ENCODE results near the gene DAPK1.

The DAPK1 gene

GRCh38 chr9:87698069-87698809, 200.6 kb downstream of the DAPK1 start:
- DNase-seq = no peak

GRCh38 chr9:87699835-87700234, 202.2 kb downstream of the DAPK1 start:
- no peak for DNase-seq

GRCh38 chr9:87701491-87701890, 203.8 kb downstream of the DAPK1 start:
- DNase-seq = no peak

GRCh38 chr9:87701931-87702421, 204.3 kb downstream of the DAPK1 start:
- DNase-seq = no peak

GRCh38 chr9:87702921-87703320, 205.3 kb downstream of the DAPK1 start:
- DNase-seq = no peak

GRCh38 chr9:87703636-87704276, 206.1 kb downstream of the DAPK1 start:
- no peak for DNase-seq

DNA sequence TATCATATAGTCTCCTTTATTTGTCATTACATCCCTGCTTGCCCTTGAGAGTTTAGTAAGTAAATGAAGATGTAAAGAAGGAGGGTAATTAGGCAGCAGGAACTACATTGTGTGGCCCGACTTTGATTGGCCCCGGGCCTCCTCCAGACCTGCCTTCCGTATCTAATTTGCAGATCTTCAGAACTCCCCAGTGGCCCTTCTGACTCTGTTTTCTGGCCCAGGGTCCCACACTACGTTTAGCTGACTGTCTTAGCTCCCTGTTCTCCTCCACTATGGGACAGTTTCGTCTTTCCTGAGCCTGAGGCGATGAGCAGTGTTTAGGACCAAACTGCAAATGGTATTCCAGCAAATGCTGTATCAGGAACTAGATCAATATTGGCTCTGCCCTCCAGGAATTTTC, 206.7 kb downstream of the DAPK1 start:
- DNase-seq = no peak

- no peak for DNase-seq
Observed at GRCh38 chr9:87706066-87706739, 208.5 kb downstream of the DAPK1 start.

GRCh38 chr9:87707805-87708506, 210.3 kb downstream of the DAPK1 start:
- DNase-seq = no peak

GRCh38 chr9:87708546-87708945, 210.9 kb downstream of the DAPK1 start:
- no peak for DNase-seq

DNA sequence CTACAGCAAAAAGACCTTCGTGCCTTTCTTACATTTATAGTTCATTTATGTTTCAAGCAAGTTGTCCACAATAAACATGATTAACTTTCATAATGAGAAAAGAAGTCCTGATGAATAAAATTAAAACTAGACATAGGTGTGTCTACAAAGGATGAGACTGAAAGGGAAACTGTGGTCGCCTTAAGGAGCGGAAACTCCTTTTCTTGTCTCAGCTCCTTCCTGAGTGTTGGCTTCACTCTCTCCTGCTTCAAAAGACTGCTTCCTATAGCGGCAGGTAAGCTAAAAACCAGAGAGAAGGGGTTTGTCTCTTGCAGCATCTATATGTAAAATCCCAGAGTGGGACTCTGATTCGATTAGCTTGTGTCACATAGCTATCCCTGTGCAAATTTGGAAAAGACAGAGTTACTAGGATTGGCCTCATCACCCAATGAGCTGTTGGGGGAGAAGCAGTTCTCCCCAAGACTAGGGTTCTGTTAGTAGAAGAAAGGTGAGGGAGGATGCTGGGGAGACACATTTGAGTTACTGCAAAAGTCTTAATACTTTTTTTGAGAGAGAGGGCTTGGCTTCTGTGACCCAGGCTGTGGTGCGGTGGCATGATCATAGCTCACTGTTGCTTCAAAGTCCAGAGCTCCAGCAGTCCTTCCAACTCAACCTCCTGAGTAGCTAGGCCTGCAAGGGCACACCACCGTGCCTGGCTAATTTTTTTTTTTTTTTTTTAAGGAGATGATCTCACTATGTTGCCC, 211.5 kb downstream of the DAPK1 start:
- no peak for DNase-seq

- DNase-seq = no peak
Observed at GRCh38 chr9:87710443-87710842, 212.8 kb downstream of the DAPK1 start.

DNA sequence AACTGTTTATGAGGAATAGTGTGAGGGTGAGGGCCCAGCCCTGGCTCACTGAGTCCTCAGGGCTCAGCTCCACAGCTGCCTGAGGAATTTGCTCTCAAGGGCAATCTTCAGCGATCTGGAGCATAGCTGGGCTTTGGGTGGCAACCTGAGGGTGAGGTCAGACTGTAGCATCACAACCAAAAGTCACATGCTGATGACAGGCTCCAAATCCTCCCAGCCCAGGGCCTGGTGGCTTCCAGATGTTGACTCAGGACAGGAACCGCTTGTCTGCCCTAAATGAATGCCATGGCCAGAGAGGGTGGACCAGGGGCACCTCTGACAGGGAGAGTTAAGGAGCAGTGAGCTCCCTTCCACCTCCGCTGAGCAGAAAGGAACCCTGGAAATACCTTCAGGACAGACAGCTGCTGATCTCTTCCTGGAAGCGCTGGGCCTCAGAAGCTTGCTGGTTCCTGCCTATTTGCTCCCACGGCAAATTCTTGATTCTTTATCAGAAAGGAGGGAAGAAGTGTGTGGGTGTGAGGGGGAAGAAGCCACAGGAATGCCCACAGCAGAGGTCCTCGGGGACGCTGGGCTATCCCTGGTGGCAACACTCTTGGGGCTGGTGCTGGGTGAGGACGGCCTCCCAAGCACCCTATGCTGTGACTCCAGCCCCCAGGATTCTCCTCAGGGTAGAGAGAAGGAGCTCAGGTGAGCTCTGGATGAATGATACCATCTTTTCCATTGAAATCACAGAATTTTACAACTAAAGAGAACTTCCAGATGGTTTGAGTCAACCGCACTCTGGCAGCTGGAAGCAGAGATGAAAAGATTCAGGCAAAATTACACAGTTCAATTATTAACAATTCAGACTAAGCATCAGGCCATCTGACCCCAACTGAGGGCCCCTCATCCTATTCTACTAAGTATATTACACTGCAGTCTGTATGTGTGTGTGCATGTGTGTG, 214.5 kb downstream of the DAPK1 start:
- no peak for DNase-seq

DNA sequence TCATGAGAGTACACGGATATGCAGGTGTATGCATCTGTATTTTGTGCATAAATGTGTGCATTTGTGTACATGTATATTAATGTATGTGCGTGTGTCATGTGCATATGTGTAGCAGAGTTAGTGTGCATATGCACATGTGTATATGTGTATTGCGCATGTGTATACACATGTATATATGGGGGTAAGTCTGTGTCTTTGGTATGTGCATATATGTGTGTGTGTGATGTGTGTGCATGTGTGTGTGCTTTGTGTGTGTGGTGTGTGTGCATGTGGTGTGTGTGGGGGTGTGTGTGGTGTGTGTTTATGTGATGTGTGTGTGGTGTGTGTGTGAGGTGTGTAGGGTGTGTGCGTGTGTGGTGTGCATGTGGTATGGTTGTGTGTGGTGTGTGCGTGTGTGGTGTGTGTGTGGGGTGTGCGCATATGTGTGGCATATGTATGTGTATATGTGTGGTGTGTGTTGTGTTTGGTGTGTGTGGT, 215.2 kb downstream of the DAPK1 start:
- DNase-seq = no peak

DNA sequence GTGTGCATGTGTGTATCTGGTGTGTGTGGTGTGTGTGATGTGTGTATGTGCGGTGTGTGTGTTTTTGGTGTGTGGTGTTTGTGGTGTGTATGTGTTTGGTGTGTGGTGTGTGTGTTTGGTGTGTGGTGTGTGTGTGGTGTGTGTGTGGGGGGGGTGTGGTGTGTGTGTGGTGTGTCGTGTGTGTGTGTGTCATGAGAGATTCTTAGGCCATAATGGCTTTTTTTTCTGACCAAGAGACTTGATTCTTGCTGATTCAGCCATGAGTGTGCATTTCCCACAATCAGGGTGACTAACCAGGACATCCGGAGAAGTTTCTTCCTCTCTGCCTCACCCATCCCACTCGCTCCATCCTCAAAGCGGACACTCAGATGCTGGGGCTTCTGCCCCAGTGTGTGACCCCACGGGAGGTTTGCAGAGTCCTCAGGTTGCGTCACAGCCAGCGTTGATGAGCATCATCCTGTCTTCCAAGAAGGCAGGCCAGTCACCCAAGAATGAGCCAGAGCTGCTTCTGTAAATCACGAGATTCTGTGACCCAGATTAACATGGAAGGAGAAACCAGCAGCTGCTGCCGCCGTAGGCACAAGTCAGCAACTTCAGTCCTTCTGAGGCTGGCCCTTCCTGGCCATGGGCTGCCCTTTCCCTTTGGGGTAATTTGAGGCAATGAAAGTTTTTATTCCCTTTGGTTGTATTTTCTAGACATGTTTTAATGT, 215.8 kb downstream of the DAPK1 start:
- peak; percentile 34 for DNase-seq

GRCh38 chr9:87713988-87714330, 216.3 kb downstream of the DAPK1 start:
- no peak for DNase-seq

GRCh38 chr9:87714819-87715218, 217.2 kb downstream of the DAPK1 start:
- peak; percentile 29 for DNase-seq

DNA sequence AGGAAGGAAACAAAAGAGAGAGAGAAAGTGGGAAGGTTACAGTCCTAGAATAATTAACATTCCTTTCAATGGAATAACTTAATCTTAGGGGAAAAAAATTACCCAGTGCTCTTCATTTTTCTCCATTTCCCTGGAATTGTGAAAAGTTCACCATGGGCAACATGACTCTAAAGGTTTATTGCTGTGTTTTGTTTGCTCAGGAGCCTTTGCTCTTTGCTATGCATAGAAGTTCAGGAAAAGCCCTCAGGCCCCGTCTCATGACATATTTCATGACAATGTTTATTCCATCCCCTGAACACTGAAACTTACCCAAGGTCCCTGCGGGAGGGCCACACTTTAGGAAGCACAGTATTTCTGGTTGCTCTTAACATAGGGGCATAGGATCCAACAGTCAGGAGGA, 218.5 kb downstream of the DAPK1 start:
- DNase-seq = no peak

DNA sequence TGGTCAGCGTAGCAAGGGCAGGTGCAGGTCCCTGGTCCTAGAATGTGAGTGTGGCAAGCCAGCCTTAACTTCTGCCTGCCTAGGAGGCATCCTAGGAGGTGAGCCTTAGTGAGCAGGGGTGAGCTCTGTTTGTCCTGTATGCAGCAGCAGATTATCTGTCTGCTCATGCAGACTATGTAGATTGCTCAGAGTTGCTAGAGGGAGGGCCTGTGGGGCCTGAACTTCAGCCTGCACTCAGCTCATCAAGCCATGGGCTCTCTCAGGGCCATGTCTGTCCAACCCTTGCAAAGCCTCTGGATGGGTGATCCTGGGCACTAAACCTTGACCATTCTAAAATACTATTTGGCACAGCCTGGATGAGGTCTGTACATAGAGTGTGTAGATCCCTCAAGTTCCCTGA, 219.8 kb downstream of the DAPK1 start:
- no peak for DNase-seq

DNA sequence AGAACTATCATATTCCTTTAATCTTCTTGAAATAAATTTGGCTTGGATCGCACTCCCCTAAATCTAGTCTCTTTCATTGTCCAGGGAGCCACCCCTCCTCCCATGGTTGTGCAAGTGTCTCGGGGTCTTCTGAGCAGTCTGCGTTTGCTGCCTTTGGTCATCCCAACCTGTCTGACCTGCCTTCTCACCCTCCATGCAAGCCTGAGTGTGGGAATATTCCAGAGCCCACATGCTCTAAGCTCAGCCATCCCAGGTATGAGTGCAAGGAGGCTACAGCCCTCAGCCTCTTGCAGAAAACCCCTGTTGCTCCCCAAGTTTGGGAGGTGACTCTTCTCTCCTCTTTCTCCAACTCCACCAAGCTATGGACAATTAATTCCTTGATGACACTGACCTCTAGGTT, 220.6 kb downstream of the DAPK1 start:
- no peak for DNase-seq

Measured in midbrain (tissue), 1 donor.